GM21723 (cell line): ENCODE data around the gene TMIGD2.
"Not testable (repeated sequence)": the region's sequence is repeated elsewhere in the genome, so short reads cannot be mapped to it uniquely, and the experiment has no call there.

ENCODE experiments used
- ATAC-seq: cut with Tn5 transposase; IDR thresholded peaks from one replicate; pipeline ENCODE4 v1.9.1; 2021; ENCODE audit warnings: mild to moderate bottlenecking, moderate library complexity; ENCODE audit not compliant: unreplicated experiment

The TMIGD2 gene

DNA sequence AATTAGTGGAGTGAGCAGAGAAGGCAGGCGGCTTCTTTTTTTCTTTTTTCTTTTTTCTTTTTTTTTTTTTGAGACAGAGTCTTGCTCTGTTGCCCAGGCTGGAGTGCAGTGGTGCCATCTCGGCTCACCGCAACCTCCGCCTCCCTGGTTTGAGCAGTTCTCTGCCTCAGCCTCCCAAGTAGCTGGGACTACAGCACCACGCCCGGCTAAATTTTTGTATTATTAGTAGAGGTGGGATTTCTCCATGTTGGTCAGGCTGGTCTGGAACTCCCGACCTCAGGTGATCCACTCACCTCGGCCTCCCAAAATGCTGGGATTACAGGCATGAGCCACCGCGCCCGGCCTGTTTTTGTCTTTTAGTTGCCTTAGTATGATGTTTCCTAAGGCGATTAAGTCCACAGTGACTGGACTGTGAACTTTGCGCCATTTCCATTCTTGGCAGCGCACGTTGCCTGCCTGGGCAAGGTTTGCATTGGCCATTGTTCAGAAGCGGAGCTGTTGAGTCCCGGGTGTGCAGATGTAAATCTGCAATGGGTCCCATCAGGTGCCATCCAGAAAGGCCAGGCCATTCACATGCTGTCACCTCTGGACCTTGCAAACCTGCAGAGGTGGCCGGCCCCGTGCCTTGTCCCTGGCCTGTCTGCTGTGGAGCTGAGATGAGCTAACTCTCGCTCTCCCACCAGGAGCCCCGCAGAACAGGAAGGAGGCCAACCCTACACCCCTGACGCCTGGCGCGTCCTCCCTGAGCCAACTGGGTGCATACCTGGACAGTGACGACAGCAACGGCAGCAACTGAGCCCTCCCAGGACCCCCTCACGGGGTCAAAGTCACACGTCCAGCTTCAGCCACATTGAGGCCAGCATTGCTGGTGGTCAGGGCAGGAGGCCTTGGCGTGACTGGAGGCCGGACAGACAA is 34.0 kb downstream of the TMIGD2 start:
- ATAC-seq: no peak

DNA sequence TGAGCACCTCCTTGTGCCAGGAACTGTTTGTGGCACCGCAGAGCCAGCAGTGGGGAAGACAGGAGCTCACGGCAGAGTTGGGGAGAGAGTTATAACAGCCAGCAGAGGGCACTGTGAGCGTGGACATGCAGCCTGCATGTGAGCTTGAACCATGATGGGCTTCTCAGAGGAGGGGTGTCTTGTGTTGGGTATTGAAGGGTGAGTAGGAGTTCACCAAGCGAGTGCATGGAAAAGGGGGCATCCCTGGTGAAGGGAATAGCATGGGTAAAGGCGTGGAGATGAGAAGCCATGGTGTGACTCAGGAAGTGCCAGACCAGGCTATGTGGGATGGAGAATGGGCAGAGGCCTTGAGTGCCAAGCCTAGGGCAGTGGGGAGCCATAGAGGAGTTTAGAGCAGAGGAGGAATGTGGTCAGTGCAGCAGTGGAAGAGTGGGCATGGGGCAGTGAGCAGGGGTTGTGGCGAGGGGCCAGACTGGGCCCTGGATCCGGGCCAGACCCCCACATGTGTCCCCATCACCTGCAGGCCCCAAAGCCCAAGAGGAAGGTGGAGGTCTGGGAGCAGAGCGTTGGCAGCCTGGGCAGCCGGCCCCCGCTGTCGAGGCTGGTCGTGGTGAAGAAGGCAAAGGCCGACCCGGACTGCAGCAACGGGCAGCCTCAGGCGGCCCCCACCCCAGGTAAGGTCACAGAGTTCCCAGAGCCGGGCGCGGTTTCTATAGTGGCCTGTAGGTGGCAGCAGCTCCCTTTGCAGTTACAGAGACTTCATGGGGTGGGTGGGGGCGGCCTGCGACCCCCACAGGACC is 34.9 kb downstream of the TMIGD2 start:
- ATAC-seq: no peak

DNA sequence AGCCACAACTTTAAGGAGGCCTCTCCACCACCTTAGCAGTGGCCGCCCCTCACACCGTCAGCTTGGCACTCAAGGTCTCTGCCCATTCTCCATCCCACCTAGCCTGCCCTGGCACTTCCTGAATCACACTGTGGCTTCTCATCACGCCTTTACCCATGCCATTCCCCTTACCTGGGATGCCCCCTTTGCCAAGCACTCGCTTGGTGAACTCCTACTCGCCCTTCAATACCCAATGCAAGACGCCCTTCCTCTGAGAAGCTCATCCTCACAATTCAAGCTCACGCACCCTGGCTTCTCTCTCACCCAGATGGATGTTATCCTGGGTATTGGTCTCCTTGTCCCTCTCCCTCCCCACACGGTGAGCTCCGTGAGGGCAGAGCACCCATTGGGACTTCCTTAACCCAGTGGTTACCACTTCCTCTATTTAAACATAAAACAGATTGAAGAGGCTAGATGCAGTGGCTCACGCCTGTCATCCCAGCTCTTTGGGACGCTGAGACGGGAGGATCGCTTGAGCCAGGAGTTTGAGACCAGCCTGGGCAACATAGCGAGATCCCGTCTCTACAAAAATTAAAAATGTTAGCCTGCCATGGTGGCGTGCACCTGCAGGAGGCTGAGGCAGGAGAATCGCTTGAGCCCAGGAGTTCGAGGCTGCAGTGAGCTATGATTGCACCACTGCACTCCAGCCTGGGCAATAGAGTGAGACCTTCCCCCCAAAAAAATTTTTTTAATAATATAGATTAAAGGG is 35.8 kb downstream of the TMIGD2 start:
- ATAC-seq: no peak

- no peak for ATAC-seq
These were observed 37.4 kb downstream of the TMIGD2 start for GRCh38 chr19:4264812-4265211.

DNA sequence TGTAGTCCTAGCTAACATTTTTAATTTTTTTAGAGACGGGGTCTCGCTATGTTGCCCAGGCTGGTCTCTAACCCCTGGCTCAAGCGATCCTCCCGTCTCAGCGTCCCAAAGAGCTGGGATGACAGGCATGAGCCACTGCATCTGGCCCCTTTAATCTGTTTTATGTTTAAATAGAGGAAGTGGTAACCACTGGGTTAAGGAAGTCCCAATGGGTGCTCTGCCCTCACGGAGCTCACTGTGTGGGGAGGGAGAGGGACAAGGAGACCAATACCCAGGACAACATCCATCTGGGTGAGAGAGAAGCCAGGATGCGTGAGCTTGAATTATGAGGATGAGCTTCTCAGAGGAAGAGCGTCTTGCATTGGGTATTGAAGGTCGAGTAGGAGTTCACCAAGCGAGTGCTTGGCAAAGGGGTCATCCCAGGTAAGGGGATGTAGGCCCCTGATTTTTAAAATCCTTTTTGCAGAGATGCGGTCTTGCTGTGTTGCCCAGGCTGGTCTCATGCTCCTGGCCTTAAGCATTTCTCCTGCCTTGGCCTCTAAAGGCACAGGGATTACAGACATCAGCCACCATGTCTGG is 41.5 kb downstream of the TMIGD2 start:
- no peak for ATAC-seq

- ATAC-seq: no peak
These were observed 44.0 kb downstream of the TMIGD2 start for GRCh38 chr19:4258181-4258580.

GRCh38 chr19:4257025-4257424 is 45.2 kb downstream of the TMIGD2 start:
- ATAC-seq: no peak

DNA sequence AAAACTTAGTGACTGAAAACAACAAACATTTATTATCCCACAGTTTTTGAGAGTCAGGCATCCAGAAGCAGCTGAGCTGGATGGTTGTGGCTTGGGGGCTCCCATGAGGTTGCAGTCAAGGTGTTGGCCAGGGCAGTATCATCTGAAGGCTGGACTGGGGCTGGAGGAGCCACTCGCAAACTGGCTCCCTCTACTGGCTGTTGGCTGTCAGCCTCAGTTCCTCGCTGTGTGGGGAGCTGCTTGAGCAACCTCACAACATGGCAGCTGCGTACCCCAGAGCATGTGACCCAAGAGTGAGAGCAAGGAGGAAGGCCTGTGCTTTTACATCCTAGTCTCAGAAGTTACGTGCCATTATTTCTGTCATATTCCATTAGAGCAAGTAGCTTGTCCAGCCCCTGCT is 45.6 kb downstream of the TMIGD2 start:
- ATAC-seq: no peak

- ATAC-seq: peak; percentile 78
These were observed 55.2 kb downstream of the TMIGD2 start, which contains the start of gene YJU2 for GRCh38 chr19:4246767-4247593. Gene YJU2 (plus strand): TSS chr19:4247080. CDS start chr19:4247147, 67 bp downstream.

DNA sequence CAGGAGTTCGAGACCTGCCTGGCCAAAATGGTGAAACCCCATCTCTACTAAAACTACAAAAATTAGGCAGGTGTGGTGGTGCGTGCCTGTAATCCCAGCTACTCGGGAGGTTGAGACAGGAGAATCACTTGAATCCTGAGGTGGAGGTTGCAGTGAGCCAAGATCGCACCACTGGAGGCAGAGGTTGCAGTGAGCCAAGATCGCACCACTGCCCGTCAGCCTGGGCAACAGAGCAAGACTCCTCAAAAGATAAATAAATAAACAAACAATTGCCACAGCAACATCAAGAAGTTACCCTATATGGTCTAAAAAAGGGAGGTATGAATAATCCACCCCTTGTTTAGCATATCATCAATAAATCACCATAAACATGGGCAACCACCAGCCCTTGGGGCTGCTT is 56.3 kb downstream of the TMIGD2 start:
- not testable (repeated sequence) for ATAC-seq
